Transverse colon (tissue), 3 donors: ENCODE results near the gene CRKL.

Experiments used
- CTCF ChIP-seq, 5 experiments: fragments of 200-600 bp in 3 of 5; fragments of 450-650 bp in 2 of 5; sonication (generic) in 3 of 5; IDR thresholded peaks; 1 replicate in 2 of 5; 2 replicates in 3 of 5; pipeline ENCODE4 v1.5.1; 2016 to 2017; ENCODE audit warnings: antibody characterized with exemption in 5 of 5, inconsistent platforms in 3 of 5, mild to moderate bottlenecking in 2 of 5, moderate library complexity in 1 of 5
- POLR2A ChIP-seq: fragments of 450-650 bp; IDR thresholded peaks from one replicate; pipeline ENCODE4 v1.6.1; 2016; ENCODE audit warnings: antibody characterized with exemption, mild to moderate bottlenecking, moderate library complexity

DNA sequence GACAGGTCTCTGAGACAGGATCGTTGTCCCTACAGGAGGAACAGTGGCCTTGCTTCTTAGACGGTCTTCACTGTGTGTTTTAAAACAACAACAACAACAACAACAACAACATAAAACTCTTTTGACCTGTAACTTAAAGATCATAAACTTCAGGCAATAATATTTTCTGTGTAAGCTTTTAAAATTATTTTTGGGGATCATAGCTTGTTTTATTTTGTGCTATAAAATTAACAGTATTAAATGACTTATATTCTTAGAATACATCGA, 36.1 kb downstream of the CRKL start:
- TF ChIP-seq CTCF (IDR thresholded peaks at IDR 0.05) (no peak), POLR2A (no peak)
